Neural progenitor cell (in vitro differentiated cells): ENCODE measurements around the gene CBFA2T3. TPM values are rescaled to one million over a fixed set of nuclear protein-coding genes. Genes with fewer than 3 reads are reported as not detected.

ENCODE experiments used
- DNase-seq: peaks from one replicate; pipeline ENCODE4 v3.0.0-alpha.2; 2016; ENCODE audit warnings: low spot score
- H2AFZ ChIP-seq: fragments of 200-600 bp; sonication (generic); replicated peaks from 2 replicates; pipeline ENCODE4 v1.6.1; 2016; ENCODE audit warnings: antibody characterized with exemption
- H3F3A ChIP-seq: fragments of 200-600 bp; sonication (generic); 2 replicates; pipeline ENCODE4 v1.6.1; 2016; ENCODE audit warnings: antibody characterized with exemption, low read depth
- H3K27ac ChIP-seq: fragments of 200-600 bp; sonication (generic); 2 replicates; pipeline ENCODE4 v1.5.1; 2016; ENCODE audit warnings: mild to moderate bottlenecking
- H3K27me3 ChIP-seq: fragments of 200-600 bp; sonication (generic); 2 replicates; pipeline ENCODE4 v1.6.1; 2016; ENCODE audit warnings: mild to moderate bottlenecking, moderate library complexity
- H3K36me3 ChIP-seq: fragments of 200-600 bp; sonication (generic); 2 replicates; pipeline ENCODE4 v1.5.1; 2016
- H3K4me1 ChIP-seq: fragments of 200-600 bp; sonication (generic); 2 replicates; pipeline ENCODE4 v1.6.1; 2016; ENCODE audit warnings: mixed run types
- H3K4me2 ChIP-seq: fragments of 200-600 bp; sonication (generic); 2 replicates; pipeline ENCODE4 v1.6.1; 2016
- H3K4me3 ChIP-seq: fragments of 200-600 bp; sonication (generic); 2 replicates; pipeline ENCODE4 v1.5.1; 2016
- H3K79me2 ChIP-seq: fragments of 200-600 bp; sonication (generic); 2 replicates; pipeline ENCODE4 v1.6.1; 2016; ENCODE audit warnings: low read depth
- H3K9ac ChIP-seq: fragments of 200-600 bp; sonication (generic); 2 replicates; pipeline ENCODE4 v1.6.1; 2016
- H3K9me3 ChIP-seq: fragments of 200-600 bp; sonication (generic); 2 replicates; pipeline ENCODE4 v1.5.1; 2016; ENCODE audit warnings: low read depth
- H4K20me1 ChIP-seq: fragments of 200-600 bp; sonication (generic); 2 replicates; pipeline ENCODE4 v1.6.1; 2016; ENCODE audit warnings: low read depth
- H3K27ac Mint-ChIP-seq: 3 replicates; pipeline ENCODE4 v1.8.0; 2021; ENCODE audit warnings: mixed read lengths
- H3K27me3 Mint-ChIP-seq: 2 replicates; pipeline ENCODE4 v1.8.0; 2022; ENCODE audit warnings: low read depth, mild to moderate bottlenecking, inconsistent platforms, moderate library complexity, mixed read lengths; ENCODE audit not compliant: insufficient read depth
- H3K36me3 Mint-ChIP-seq: 3 replicates; pipeline ENCODE4 v1.8.0; 2021; ENCODE audit warnings: mixed read lengths
- H3K4me1 Mint-ChIP-seq: 3 replicates; pipeline ENCODE4 v1.8.0; 2021; ENCODE audit warnings: mixed read lengths
- H3K4me3 Mint-ChIP-seq: 3 replicates; pipeline ENCODE4 v1.8.0; 2021; ENCODE audit warnings: mild to moderate bottlenecking, moderate library complexity, mixed read lengths
- H3K9me3 Mint-ChIP-seq: 3 replicates; pipeline ENCODE4 v1.8.0; 2020; ENCODE audit warnings: mixed read lengths
- EZH2 ChIP-seq: fragments of 200-600 bp; sonication (generic); IDR thresholded peaks from 2 replicates; pipeline ENCODE4 v1.6.1; 2017; ENCODE audit warnings: antibody characterized with exemption, mild to moderate bottlenecking, moderate library complexity
- EZH2phosphoT487 ChIP-seq: fragments of 200-600 bp; sonication (generic); IDR thresholded peaks from 2 replicates; pipeline ENCODE4 v1.6.1; 2017; ENCODE audit warnings: antibody characterized with exemption
- total RNA-seq: library from RNA; depleted of rRNA; stranded (reverse); fragments of >200 nt; gene quantifications from 2 replicates; pipeline ENCODE4 v1.2.3, GENCODE V29; 2015; ENCODE audit warnings: low replicate concordance
- TF ChIP-seq, protein P1 (sequence below): fragments of 200-600 bp; sonication (generic); IDR thresholded peaks from 2 replicates; pipeline ENCODE4 v1.5.1; 2017; ENCODE audit warnings: antibody characterized with exemption, mild to moderate bottlenecking

Gene CBFA2T3
- total RNA-seq, 1 donor from 2014 or later = 0.22 TPM

DNA sequence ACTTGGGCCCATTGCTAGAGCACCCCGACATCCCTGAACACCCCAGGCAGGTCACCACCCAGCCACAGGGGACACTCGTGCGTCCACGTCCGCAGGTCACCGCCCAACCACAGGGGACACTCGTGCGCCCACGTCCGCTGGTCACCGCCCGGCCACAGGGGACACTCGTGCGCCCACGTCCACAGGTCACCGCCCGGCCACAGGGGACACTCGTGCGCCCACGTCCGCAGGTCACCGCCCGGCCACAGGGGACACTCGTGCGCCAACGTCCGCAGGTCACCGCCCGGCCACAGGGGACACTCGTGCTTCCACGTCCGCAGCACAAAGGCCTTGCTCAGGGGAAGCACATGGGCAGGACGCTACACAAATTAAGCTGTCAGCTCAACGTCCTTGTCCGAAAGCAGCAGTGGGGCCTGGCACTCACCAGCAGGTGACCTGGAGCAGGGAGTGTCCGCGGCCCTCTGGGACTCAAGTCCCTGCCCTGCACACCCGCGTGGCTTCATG, 137.9 kb downstream of the CBFA2T3 start:
- Histone ChIP-seq H3F3A (no peaks in the 10 kb centered on the region), H3K79me2 (no peaks in the 10 kb centered on the region), H3K9me3 (no peaks in the 10 kb centered on the region), H3K27me3 (no peaks in the 10 kb centered on the region), H3K4me2 (no peak overlapping the region), H2AFZ (no peak overlapping the region), H3K4me3 (no peak overlapping the region), H3K27ac (no peak overlapping the region), H3K9ac (no peak overlapping the region), H3K4me1 (no peaks in the 10 kb centered on the region), H4K20me1 (no peaks in the 10 kb centered on the region), H3K36me3 (no peaks in the 10 kb centered on the region)
- peak; percentile 15 for DNase-seq
- H3K4me1 Mint-ChIP-seq = no peaks in the 10 kb centered on the region
- TF ChIP-seq, protein P1, sequence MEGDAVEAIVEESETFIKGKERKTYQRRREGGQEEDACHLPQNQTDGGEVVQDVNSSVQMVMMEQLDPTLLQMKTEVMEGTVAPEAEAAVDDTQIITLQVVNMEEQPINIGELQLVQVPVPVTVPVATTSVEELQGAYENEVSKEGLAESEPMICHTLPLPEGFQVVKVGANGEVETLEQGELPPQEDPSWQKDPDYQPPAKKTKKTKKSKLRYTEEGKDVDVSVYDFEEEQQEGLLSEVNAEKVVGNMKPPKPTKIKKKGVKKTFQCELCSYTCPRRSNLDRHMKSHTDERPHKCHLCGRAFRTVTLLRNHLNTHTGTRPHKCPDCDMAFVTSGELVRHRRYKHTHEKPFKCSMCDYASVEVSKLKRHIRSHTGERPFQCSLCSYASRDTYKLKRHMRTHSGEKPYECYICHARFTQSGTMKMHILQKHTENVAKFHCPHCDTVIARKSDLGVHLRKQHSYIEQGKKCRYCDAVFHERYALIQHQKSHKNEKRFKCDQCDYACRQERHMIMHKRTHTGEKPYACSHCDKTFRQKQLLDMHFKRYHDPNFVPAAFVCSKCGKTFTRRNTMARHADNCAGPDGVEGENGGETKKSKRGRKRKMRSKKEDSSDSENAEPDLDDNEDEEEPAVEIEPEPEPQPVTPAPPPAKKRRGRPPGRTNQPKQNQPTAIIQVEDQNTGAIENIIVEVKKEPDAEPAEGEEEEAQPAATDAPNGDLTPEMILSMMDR = peak; percentile 34
- TF ChIP-seq EZH2 = no peak
- no peaks in the 10 kb centered on the region for H3K9me3 Mint-ChIP-seq
- H3K27me3 Mint-ChIP-seq = peaks cover 6% of the 10 kb centered on the region
- no peak overlapping the region for H3K4me3 Mint-ChIP-seq
- no peaks in the 10 kb centered on the region for H3K36me3 Mint-ChIP-seq
- no peak overlapping the region for H3K27ac Mint-ChIP-seq

DNA sequence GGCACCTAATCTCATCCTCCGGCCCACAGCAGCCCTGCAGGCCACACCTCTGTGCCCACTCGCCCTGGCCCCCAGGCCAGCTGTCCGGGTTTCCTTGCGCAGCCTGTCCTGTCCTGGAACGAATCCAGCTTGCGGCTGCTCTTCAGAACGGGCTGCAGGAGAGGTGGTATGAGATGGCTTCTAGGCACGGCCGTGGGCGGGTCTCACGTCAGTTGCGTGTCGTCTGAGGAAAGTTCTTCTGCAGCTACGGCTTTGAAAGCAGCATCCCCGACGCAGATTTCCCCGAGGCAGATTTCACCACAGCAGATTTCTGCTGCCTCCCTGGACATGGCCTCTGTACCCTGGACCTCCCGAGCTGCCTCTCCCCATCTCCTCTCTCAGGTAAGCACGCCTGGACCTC, 138.4 kb downstream of the CBFA2T3 start:
- Mint-ChIP-seq H3K9me3 (no peaks in the 10 kb centered on the region), H3K36me3 (no peaks in the 10 kb centered on the region), H3K4me1 (no peaks in the 10 kb centered on the region), H3K27me3 (peaks cover 4% of the 10 kb centered on the region), H3K4me3 (no peak overlapping the region), H3K27ac (no peak overlapping the region)
- H4K20me1 ChIP-seq = no peaks in the 10 kb centered on the region
- H3K4me1 ChIP-seq = no peaks in the 10 kb centered on the region
- no peaks in the 10 kb centered on the region for H3K79me2 ChIP-seq
- H3K4me2 ChIP-seq = no peak overlapping the region
- no peak overlapping the region for H2AFZ ChIP-seq
- H3F3A ChIP-seq = no peaks in the 10 kb centered on the region
- no peak overlapping the region for H3K27ac ChIP-seq
- TF ChIP-seq EZH2 (no peak), EZH2phosphoT487 (no peak)
- TF ChIP-seq, protein P1 = no peak
- H3K9ac ChIP-seq = no peak overlapping the region
- no peaks in the 10 kb centered on the region for H3K36me3 ChIP-seq
- no peak for DNase-seq
- H3K4me3 ChIP-seq = no peak overlapping the region
- no peaks in the 10 kb centered on the region for H3K9me3 ChIP-seq
- H3K27me3 ChIP-seq = no peaks in the 10 kb centered on the region

DNA sequence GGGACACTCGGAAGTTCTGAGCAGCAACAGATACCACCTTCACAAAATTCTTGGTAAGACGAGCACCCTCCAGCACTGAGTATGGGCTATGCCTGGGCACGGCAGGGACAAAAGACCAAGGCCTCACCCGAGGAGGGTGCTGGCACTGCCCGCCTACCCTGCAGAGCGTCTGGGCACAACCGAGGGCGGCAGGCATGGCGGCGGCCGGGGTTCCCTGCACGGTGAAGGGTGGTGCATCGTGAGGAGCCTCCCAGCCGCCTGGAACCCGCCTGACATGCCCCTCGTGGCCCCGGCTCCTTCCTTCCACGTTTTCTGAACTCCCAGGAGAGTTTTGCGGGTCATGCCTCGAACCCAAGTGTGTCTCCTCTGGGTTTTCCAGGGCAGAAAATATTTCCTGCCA, 139.2 kb downstream of the CBFA2T3 start:
- Mint-ChIP-seq H3K4me3 (no peak overlapping the region), H3K9me3 (no peaks in the 10 kb centered on the region), H3K27me3 (peaks cover 2% of the 10 kb centered on the region), H3K27ac (no peak overlapping the region), H3K4me1 (no peaks in the 10 kb centered on the region), H3K36me3 (no peaks in the 10 kb centered on the region)
- Histone ChIP-seq H2AFZ (no peak overlapping the region), H3K36me3 (no peaks in the 10 kb centered on the region), H3K4me1 (no peaks in the 10 kb centered on the region), H4K20me1 (no peaks in the 10 kb centered on the region), H3K9ac (no peak overlapping the region), H3K27ac (no peak overlapping the region), H3K4me3 (no peak overlapping the region), H3K27me3 (no peaks in the 10 kb centered on the region), H3K4me2 (no peak overlapping the region), H3K79me2 (no peaks in the 10 kb centered on the region), H3F3A (no peaks in the 10 kb centered on the region), H3K9me3 (no peaks in the 10 kb centered on the region)
- TF ChIP-seq EZH2phosphoT487 (no peak), EZH2 (no peak)
- TF ChIP-seq, protein P1 = no peak
- DNase-seq = no peak
